ENCODE measurements around the gene PABPC1L.
"Not testable (repeated sequence)": the region's sequence is repeated elsewhere in the genome, so short reads cannot be mapped to it uniquely, and the experiment has no call there.

Gene PABPC1L

GRCh38 chr20:44909872-44910689 is at the start of gene PABPC1L:
TSS of gene PABPC1L (plus strand) at chr20:44910060. CDS start at chr20:44910144, 84 bp downstream.
- peak within 1 kb of the TSS; percentile 70 for H3K4me3 ChIP-seq (replicated peaks; ENCODE audit: low read depth, low read length)
- DNase-seq (ENCODE audit: extremely low read depth, low read depth): no peak
- TF ChIP-seq CTCF (IDR thresholded peaks at IDR 0.05; ENCODE audit: low read depth, low read length, missing control alignments): no peak

GRCh38 chr20:44861531-44862006 is 48.3 kb upstream of the PABPC1L start:
- DNase-seq (ENCODE audit: extremely low read depth, low read depth): peak; percentile 22

GRCh38 chr20:44862286-44862685 is 47.6 kb upstream of the PABPC1L start:
- TF ChIP-seq CTCF (IDR thresholded peaks at IDR 0.05; ENCODE audit: low read depth, low read length, missing control alignments): no peak
- H3K4me3 ChIP-seq (replicated peaks; ENCODE audit: low read depth, low read length): no peak overlapping the region
- no peak for DNase-seq (ENCODE audit: extremely low read depth, low read depth)

More at GRCh38 chr20:44861531-44862006, 48.3 kb upstream of the PABPC1L start:
- H3K4me3 ChIP-seq (replicated peaks; ENCODE audit: low read depth, low read length): no peak overlapping the region
- TF ChIP-seq CTCF (IDR thresholded peaks at IDR 0.05; ENCODE audit: low read depth, low read length, missing control alignments): no peak

GRCh38 chr20:44863365-44864084 is 46.3 kb upstream of the PABPC1L start:
- DNase-seq (ENCODE audit: extremely low read depth, low read depth); H3K4me3 ChIP-seq (replicated peaks; ENCODE audit: low read depth, low read length): not testable (repeated sequence)

- DNase-seq (ENCODE audit: extremely low read depth, low read depth); H3K4me3 ChIP-seq (replicated peaks; ENCODE audit: low read depth, low read length): not testable (repeated sequence)
These were observed 45.4 kb upstream of the PABPC1L start for GRCh38 chr20:44864493-44864892.

GRCh38 chr20:44866703-44867335 is 43.0 kb upstream of the PABPC1L start:
- DNase-seq (ENCODE audit: extremely low read depth, low read depth): no peak
- no peak for TF ChIP-seq CTCF (IDR thresholded peaks at IDR 0.05; ENCODE audit: low read depth, low read length, missing control alignments)

GRCh38 chr20:44869471-44869870 is 40.4 kb upstream of the PABPC1L start:
- H3K4me3 ChIP-seq (replicated peaks; ENCODE audit: low read depth, low read length): no peak overlapping the region
- DNase-seq (ENCODE audit: extremely low read depth, low read depth): no peak

More at GRCh38 chr20:44866703-44867335, 43.0 kb upstream of the PABPC1L start:
- H3K4me3 ChIP-seq (replicated peaks; ENCODE audit: low read depth, low read length): no peak overlapping the region

GRCh38 chr20:44882360-44882759 is 27.5 kb upstream of the PABPC1L start:
- DNase-seq (ENCODE audit: extremely low read depth, low read depth); H3K4me3 ChIP-seq (replicated peaks; ENCODE audit: low read depth, low read length): not testable (repeated sequence)

More at GRCh38 chr20:44869471-44869870, 40.4 kb upstream of the PABPC1L start:
- TF ChIP-seq CTCF (IDR thresholded peaks at IDR 0.05; ENCODE audit: low read depth, low read length, missing control alignments): no peak
